CD4-positive, alpha-beta T cell treated with Interleukin-17A for 1 hour (primary cell): ENCODE measurements around the gene SCAF8.

Experiments used
- DNase-seq: peaks from one replicate; pipeline ENCODE4 v3.0.0-alpha.2; 2020

Gene SCAF8

GRCh38 chr6:154842833-154843232 lies 109.6 kb downstream of the SCAF8 start:
- DNase-seq = no peak

- DNase-seq = no peak
Observed at GRCh38 chr6:154847318-154847717, 114.1 kb downstream of the SCAF8 start.

- no peak for DNase-seq
Observed at GRCh38 chr6:154848580-154848979, 115.4 kb downstream of the SCAF8 start.

- DNase-seq = no peak
Observed at GRCh38 chr6:154849475-154849874, 116.3 kb downstream of the SCAF8 start.

GRCh38 chr6:154852687-154853086 lies 119.5 kb downstream of the SCAF8 start:
- DNase-seq = no peak

GRCh38 chr6:154857529-154857928 lies 124.3 kb downstream of the SCAF8 start:
- DNase-seq = no peak

- no peak for DNase-seq
Observed at GRCh38 chr6:154861825-154862224, 128.6 kb downstream of the SCAF8 start.

GRCh38 chr6:154862536-154862935 lies 129.3 kb downstream of the SCAF8 start:
- DNase-seq = no peak

- DNase-seq = no peak
Observed at GRCh38 chr6:154864066-154864430, 130.8 kb downstream of the SCAF8 start.

GRCh38 chr6:154865291-154865690 lies 132.1 kb downstream of the SCAF8 start:
- DNase-seq = no peak

GRCh38 chr6:154868143-154868594 lies 135.0 kb downstream of the SCAF8 start:
- DNase-seq = peak; percentile 29

GRCh38 chr6:154872542-154873114 lies 139.4 kb downstream of the SCAF8 start:
- no peak for DNase-seq

GRCh38 chr6:154873546-154873945 lies 140.3 kb downstream of the SCAF8 start:
- DNase-seq = no peak

GRCh38 chr6:154874773-154875592 lies 141.8 kb downstream of the SCAF8 start:
- DNase-seq = no peak

- no peak for DNase-seq
Observed at GRCh38 chr6:154876486-154877280, 143.5 kb downstream of the SCAF8 start.

- DNase-seq = no peak
Observed at GRCh38 chr6:154878871-154879491, 145.8 kb downstream of the SCAF8 start.

- DNase-seq = no peak
Observed at GRCh38 chr6:154882107-154882506, 148.9 kb downstream of the SCAF8 start.
